ENCODE results near the gene ZNF362. TPM values are rescaled to one million over a fixed set of nuclear protein-coding genes. Genes with fewer than 3 reads are reported as not detected.
A peak's percentile ranks its signal among the peaks of the same experiment; 100 is the strongest.

The ZNF362 gene
- total and polyA plus RNA-seq, 2 of the 13 experiments (the other 11 are each of a cell fraction or from before 2014, with no cell fraction given) = 8.3 to 14.2 TPM

- Histone ChIP-seq H3K9me3 (ENCODE audit: low read length) (no peaks in the 10 kb centered on the region), H3K27me3 (ENCODE audit: control insufficient read depth in 1 of 2, insufficient read depth in 2 of 2, low read length in 2 of 2) (0 out of 5 replicates have a peak, but pooled peaks cover 0 to 3% of the 10 kb centered on the region in 2 experiments), H3K4me2 (ENCODE audit: low read depth, low read length) (no peak overlapping the region), H2AFZ (ENCODE audit: low read length) (no peak overlapping the region), H3K4me3 (replicated peaks in 1 of 3; ENCODE audit: insufficient read depth in 1 of 3, low read depth in 2 of 3, low read length in 3 of 3) (no peak overlapping the region), H3K9ac (ENCODE audit: insufficient read depth, low read depth, low read length) (no peak overlapping the region), H3K27ac (ENCODE audit: extremely low read length, insufficient read depth, low read length) (no peak overlapping the region), H3K79me2 (ENCODE audit: insufficient read depth, low read length) (no peaks in the 10 kb centered on the region), H3K36me3 (replicated peaks in 1 of 2; ENCODE audit: control insufficient read depth in 1 of 2, insufficient read depth in 2 of 2, low read length in 2 of 2) (no peaks in the 10 kb centered on the region), H3K4me1 (ENCODE audit: insufficient read depth, low read length) (peaks cover 42% of the 10 kb centered on the region), H4K20me1 (ENCODE audit: insufficient read depth, low read length) (no peaks in the 10 kb centered on the region)
- ATAC-seq (no peak), FAIRE-seq (no peak), DNase-seq (ENCODE audit: low spot score) (no peak)
- in situ Hi-C loops (cut with HindIII; ENCODE audit: extremely low pct_ligation_motif_present, low pct_unique_long_range_greater_than_20kb) = no loop called here
- intact Hi-C loops (cut with micrococcal nuclease; ENCODE audit: unreplicated experiment) = no loop called here
- POLR2A ChIA-PET = no interaction called here
- WGBS (ENCODE audit: low lambda C conversion rate) = 71% methylated on average over 3 of the region's 3 CpGs
- no TSS peak for BruUV-seq (replicated peaks)
- TF ChIP-seq NFKBIZ (CRISPR knock-in tag; IDR thresholded peaks at IDR 0.05) (no peak), ETS1 (CRISPR knock-in tag; IDR thresholded peaks at IDR 0.05) (no peak), TMF1 (CRISPR knock-in tag; IDR thresholded peaks at IDR 0.05; ENCODE audit: low read depth) (no peak), PTBP1 (IDR thresholded peaks at IDR 0.05; ENCODE audit: low read depth, low read length, poor library complexity, severe bottlenecking) (no peak), BORCS8-MEF2B (CRISPR knock-in tag; IDR thresholded peaks at IDR 0.05) (no peak), ZNF282 (IDR thresholded peaks at IDR 0.05; ENCODE audit: partially characterized antibody) (no peak)
- CTCF ChIA-PET (ENCODE audit: low intra/inter-chr PET ratio, low total read pairs) = no interaction called here
These were observed 23.6 kb upstream of the ZNF362 start for GRCh38 chr1:33232716-33233115.

- TF ChIP-seq MAFK (conservative IDR thresholded peaks at IDR 0.05 in 1 of 2, IDR thresholded peaks at IDR 0.05 in 1 of 2; ENCODE audit: low read length in 2 of 2) = peak in 1 of 2 experiments; percentile 50; a peak in 2 of 4 replicates
- TF ChIP-seq STAT5B (CRISPR knock-in tag; IDR thresholded peaks at IDR 0.05) = no peak
- Histone ChIP-seq H3K27ac (ENCODE audit: extremely low read length, insufficient read depth, low read length) (no peak overlapping the region), H3K79me2 (ENCODE audit: insufficient read depth, low read length) (no peaks in the 10 kb centered on the region), H3K9ac (ENCODE audit: insufficient read depth, low read depth, low read length) (no peak overlapping the region), H3K4me2 (ENCODE audit: low read depth, low read length) (peak overlapping the region; percentile 71), H3K9me3 (ENCODE audit: low read length) (no peaks in the 10 kb centered on the region), H3K4me3 (replicated peaks in 1 of 3; ENCODE audit: insufficient read depth in 1 of 3, low read depth in 2 of 3, low read length in 3 of 3) (no peak overlapping the region), H2AFZ (ENCODE audit: low read length) (no peak overlapping the region), H3K4me1 (ENCODE audit: insufficient read depth, low read length) (peaks cover 54% of the 10 kb centered on the region), H4K20me1 (ENCODE audit: insufficient read depth, low read length) (no peaks in the 10 kb centered on the region), H3K36me3 (replicated peaks in 1 of 2; ENCODE audit: control insufficient read depth in 1 of 2, insufficient read depth in 2 of 2, low read length in 2 of 2) (no peaks in the 10 kb centered on the region), H3K27me3 (ENCODE audit: control insufficient read depth in 1 of 2, insufficient read depth in 2 of 2, low read length in 2 of 2) (no peaks in the 10 kb centered on the region)
- no TSS peak for BruUV-seq (replicated peaks)
- no peak for ATAC-seq
- ChIA-PET CTCF (ENCODE audit: low intra/inter-chr PET ratio, low total read pairs) (no interaction called here), POLR2A (no interaction called here)
- in situ Hi-C loops (cut with HindIII; ENCODE audit: extremely low pct_ligation_motif_present, low pct_unique_long_range_greater_than_20kb) (no loop called here), intact Hi-C loops (cut with micrococcal nuclease; ENCODE audit: unreplicated experiment) (no loop called here)
- WGBS (ENCODE audit: low lambda C conversion rate) = 66% methylated on average over 4 of the region's 4 CpGs
- DNase-seq (ENCODE audit: low spot score) = no peak
- FAIRE-seq = no peak
These were observed 22.2 kb upstream of the ZNF362 start for GRCh38 chr1:33234131-33234530.

All from HepG2 (cell line).